HG02610 (cell line): ENCODE results near the gene AK5.
"Not testable (repeated sequence)": the region's sequence is repeated elsewhere in the genome, so short reads cannot be mapped to it uniquely, and the experiment has no call there.

Experiments
- ATAC-seq: cut with Tn5 transposase; IDR thresholded peaks from one replicate; pipeline ENCODE4 v1.9.1; 2021; ENCODE audit warnings: mild to moderate bottlenecking, moderate library complexity; ENCODE audit not compliant: unreplicated experiment

AK5 gene

GRCh38 chr1:77287535-77287934 lies 5.7 kb downstream of the AK5 start:
- ATAC-seq = no peak

- no peak for ATAC-seq
Measured at GRCh38 chr1:77288275-77288674, 6.5 kb downstream of the AK5 start.

GRCh38 chr1:77290576-77290975 lies 8.8 kb downstream of the AK5 start:
- no peak for ATAC-seq

GRCh38 chr1:77292551-77292950 lies 10.7 kb downstream of the AK5 start:
- ATAC-seq = no peak

- ATAC-seq = no peak
Measured at GRCh38 chr1:77300566-77300965, 18.7 kb downstream of the AK5 start.

GRCh38 chr1:77303387-77303786 lies 21.6 kb downstream of the AK5 start:
- no peak for ATAC-seq

GRCh38 chr1:77308889-77309621 lies 27.2 kb downstream of the AK5 start:
- ATAC-seq = no peak

- ATAC-seq = no peak
Measured at GRCh38 chr1:77310924-77311323, 29.1 kb downstream of the AK5 start.

- not testable (repeated sequence) for ATAC-seq
Measured at GRCh38 chr1:77312364-77312763, 30.5 kb downstream of the AK5 start.

GRCh38 chr1:77313491-77313890 lies 31.7 kb downstream of the AK5 start:
- peak; percentile 63 for ATAC-seq

- ATAC-seq = no peak
Measured at GRCh38 chr1:77316006-77316405, 34.2 kb downstream of the AK5 start.

- no peak for ATAC-seq
Measured at GRCh38 chr1:77316966-77317365, 35.1 kb downstream of the AK5 start.

GRCh38 chr1:77319036-77319705 lies 37.4 kb downstream of the AK5 start:
- no peak for ATAC-seq

- no peak for ATAC-seq
Measured at GRCh38 chr1:77322061-77322900, 40.5 kb downstream of the AK5 start.

- no peak for ATAC-seq
Measured at GRCh38 chr1:77333501-77333900, 51.7 kb downstream of the AK5 start.

GRCh38 chr1:77336729-77337128 lies 54.9 kb downstream of the AK5 start:
- no peak for ATAC-seq

- no peak for ATAC-seq
Measured at GRCh38 chr1:77339326-77339725, 57.5 kb downstream of the AK5 start.

GRCh38 chr1:77341195-77341594 lies 59.4 kb downstream of the AK5 start:
- ATAC-seq = no peak

- no peak for ATAC-seq
Measured at GRCh38 chr1:77342745-77343144, 60.9 kb downstream of the AK5 start.

- no peak for ATAC-seq
Measured at GRCh38 chr1:77347646-77348045, 65.8 kb downstream of the AK5 start.

GRCh38 chr1:77348549-77348948 lies 66.7 kb downstream of the AK5 start:
- ATAC-seq = no peak

- no peak for ATAC-seq
Measured at GRCh38 chr1:77349275-77349674, 67.5 kb downstream of the AK5 start.
